IMR-90 (cell line): Measurements from ENCODE around the gene TMEM131.

Source experiments
- BHLHE40 ChIP-seq: fragments of 150-350 bp; IDR thresholded peaks from 2 replicates; pipeline ENCODE4 v1.6.1; 2016; ENCODE audit warnings: mild to moderate bottlenecking, low read depth, low read length
- MAFK ChIP-seq: IDR thresholded peaks from 2 replicates; pipeline ENCODE4 v1.6.1; 2012; ENCODE audit warnings: low read depth, low read length, improper control_type of control experiment
- MAZ ChIP-seq: IDR thresholded peaks from 2 replicates; pipeline ENCODE4 v1.6.1; 2012; ENCODE audit warnings: low read depth, mild to moderate bottlenecking, low read length, improper control_type of control experiment, moderate library complexity, borderline replicate concordance
- POLR2A ChIP-seq: IDR thresholded peaks from 2 replicates; pipeline ENCODE4 v1.6.1; 2012; ENCODE audit warnings: mild to moderate bottlenecking, low read depth, low read length
- RAD21 ChIP-seq: IDR thresholded peaks from 2 replicates; pipeline ENCODE4 v1.6.1; 2012; ENCODE audit warnings: low read length, improper control_type of control experiment
- RCOR1 ChIP-seq: IDR thresholded peaks from 2 replicates; pipeline ENCODE4 v1.6.1; 2012; ENCODE audit warnings: mild to moderate bottlenecking, low read length, improper control_type of control experiment; ENCODE audit not compliant: insufficient replicate concordance
- RFX5 ChIP-seq: IDR thresholded peaks from 2 replicates; pipeline ENCODE4 v1.8.0; 2012; ENCODE audit warnings: low read depth, mild to moderate bottlenecking, low read length, moderate library complexity
- SMC3 ChIP-seq: fragments of 150-350 bp; IDR thresholded peaks from 2 replicates; pipeline ENCODE4 v1.6.1; 2016; ENCODE audit warnings: low read depth, mild to moderate bottlenecking, antibody characterized with exemption, low read length, moderate library complexity
- TF ChIP-seq, protein P1 (sequence below): conservative IDR thresholded peaks from 2 replicates; pipeline ENCODE4 v1.5.1; 2012; ENCODE audit warnings: mild to moderate bottlenecking, low read depth, low read length, improper control_type of control experiment
- TF ChIP-seq, protein P2 (sequence below): fragments of 150-350 bp; IDR thresholded peaks from 2 replicates; pipeline ENCODE4 v1.6.1; 2017; ENCODE audit warnings: mild to moderate bottlenecking, antibody characterized with exemption, low read length, low read depth

DNA sequence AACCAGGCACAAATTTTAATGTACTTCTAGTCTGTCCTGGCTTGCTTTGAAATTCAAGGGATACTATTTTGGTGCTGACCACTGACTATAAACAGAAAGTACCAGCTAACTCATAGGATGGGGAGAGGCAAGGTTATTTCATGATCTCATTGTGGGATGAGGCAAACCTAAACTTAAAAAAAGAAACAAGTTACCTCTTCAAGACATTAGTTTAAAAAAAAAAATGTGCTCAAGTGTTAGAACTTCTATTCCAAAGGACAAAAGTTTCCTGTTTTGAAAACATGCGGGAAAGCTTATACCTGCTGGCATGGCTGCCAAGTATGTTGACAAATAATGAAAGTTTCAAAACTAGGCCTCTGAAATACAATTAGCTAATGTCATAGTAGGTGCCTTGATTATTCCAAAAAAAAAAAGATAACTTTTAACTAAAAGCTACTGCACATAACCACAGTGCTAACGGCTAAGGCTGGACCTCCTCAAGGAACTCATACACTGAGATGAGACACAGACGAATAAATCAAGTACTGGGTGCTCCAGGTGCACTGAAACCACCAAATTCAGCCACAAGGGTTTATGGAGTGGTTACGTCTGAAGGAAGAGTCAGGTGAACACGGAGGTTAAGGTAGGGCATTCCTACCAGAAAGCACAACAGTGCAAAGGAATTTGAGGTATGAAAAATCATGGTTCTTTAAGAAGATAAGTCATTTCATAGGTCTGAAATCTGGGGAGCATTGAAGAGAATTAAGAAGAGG lies 38.1 kb downstream of the TMEM131 start:
- TF ChIP-seq, protein P1, sequence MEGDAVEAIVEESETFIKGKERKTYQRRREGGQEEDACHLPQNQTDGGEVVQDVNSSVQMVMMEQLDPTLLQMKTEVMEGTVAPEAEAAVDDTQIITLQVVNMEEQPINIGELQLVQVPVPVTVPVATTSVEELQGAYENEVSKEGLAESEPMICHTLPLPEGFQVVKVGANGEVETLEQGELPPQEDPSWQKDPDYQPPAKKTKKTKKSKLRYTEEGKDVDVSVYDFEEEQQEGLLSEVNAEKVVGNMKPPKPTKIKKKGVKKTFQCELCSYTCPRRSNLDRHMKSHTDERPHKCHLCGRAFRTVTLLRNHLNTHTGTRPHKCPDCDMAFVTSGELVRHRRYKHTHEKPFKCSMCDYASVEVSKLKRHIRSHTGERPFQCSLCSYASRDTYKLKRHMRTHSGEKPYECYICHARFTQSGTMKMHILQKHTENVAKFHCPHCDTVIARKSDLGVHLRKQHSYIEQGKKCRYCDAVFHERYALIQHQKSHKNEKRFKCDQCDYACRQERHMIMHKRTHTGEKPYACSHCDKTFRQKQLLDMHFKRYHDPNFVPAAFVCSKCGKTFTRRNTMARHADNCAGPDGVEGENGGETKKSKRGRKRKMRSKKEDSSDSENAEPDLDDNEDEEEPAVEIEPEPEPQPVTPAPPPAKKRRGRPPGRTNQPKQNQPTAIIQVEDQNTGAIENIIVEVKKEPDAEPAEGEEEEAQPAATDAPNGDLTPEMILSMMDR: no peak
- no peak for TF ChIP-seq RAD21
- TF ChIP-seq SMC3: no peak
- no peak for TF ChIP-seq POLR2A
- TF ChIP-seq RCOR1: no peak
- TF ChIP-seq RFX5: no peak
- TF ChIP-seq, protein P2, sequence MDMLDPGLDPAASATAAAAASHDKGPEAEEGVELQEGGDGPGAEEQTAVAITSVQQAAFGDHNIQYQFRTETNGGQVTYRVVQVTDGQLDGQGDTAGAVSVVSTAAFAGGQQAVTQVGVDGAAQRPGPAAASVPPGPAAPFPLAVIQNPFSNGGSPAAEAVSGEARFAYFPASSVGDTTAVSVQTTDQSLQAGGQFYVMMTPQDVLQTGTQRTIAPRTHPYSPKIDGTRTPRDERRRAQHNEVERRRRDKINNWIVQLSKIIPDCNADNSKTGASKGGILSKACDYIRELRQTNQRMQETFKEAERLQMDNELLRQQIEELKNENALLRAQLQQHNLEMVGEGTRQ: no peak
- no peak for TF ChIP-seq MAFK
- no peak for TF ChIP-seq BHLHE40
- no peak for TF ChIP-seq MAZ
